Measurements from ENCODE around the gene USH1G.

The USH1G gene

GRCh38 chr17:74962622-74963394 is 39.8 kb upstream of the USH1G start:
- ChIA-PET POLR2A (interaction anchor here (0.7 to 2.9 kb wide), 7 partner anchors 8 to 147 kb away, joined by 3 to 66 read pairs (median 7); partner anchors contain the start of genes ARMC7, HID1 and MRPL58), CTCF (interaction anchor here (0.6 to 4.0 kb wide), 20 partner anchors 10 to 229 kb away, joined by 3 to 60 read pairs (median 5); partner anchors contain the start of genes HID1, MRPL58, OTOP2 and USH1G)
- no peak for DNase-seq (ENCODE audit: extremely low spot score)
- TF ChIP-seq FOXM1 (IDR thresholded peaks at IDR 0.05; ENCODE audit: borderline replicate concordance) (no peak), FOXA1 (IDR thresholded peaks at IDR 0.05) (no peak), TARDBP (IDR thresholded peaks at IDR 0.05) (no peak), FOXK2 (IDR thresholded peaks at IDR 0.05) (no peak), L3MBTL2 (conservative IDR thresholded peaks at IDR 0.05) (no peak), ZNF384 (IDR thresholded peaks at IDR 0.05) (no peak), CTBP1 (IDR thresholded peaks at IDR 0.05; ENCODE audit: borderline replicate concordance) (no peak), HDGF (IDR thresholded peaks at IDR 0.05; ENCODE audit: borderline replicate concordance) (no peak), BHLHE40 (IDR thresholded peaks at IDR 0.05; ENCODE audit: borderline replicate concordance) (no peak), SP1 (IDR thresholded peaks at IDR 0.05) (no peak), LEF1 (IDR thresholded peaks at IDR 0.05; ENCODE audit: borderline replicate concordance) (no peak)

GRCh38 chr17:74961657-74962350 is 38.7 kb upstream of the USH1G start:
- DNase-seq (ENCODE audit: extremely low spot score) = peak; percentile 90
- ChIA-PET CTCF (interaction anchor here (0.6 to 4.0 kb wide), 34 partner anchors 9 to 309 kb away, joined by 3 to 60 read pairs (median 6); partner anchors contain the start of genes CDR2L, FDXR, HID1 and MIF4GD), POLR2A (interaction anchor here (0.7 to 2.9 kb wide), 11 partner anchors 9 to 148 kb away, joined by 3 to 66 read pairs (median 7); partner anchors contain the start of genes ARMC7, CDR2L, FDXR and HID1)
- no peak for TF ChIP-seq SP1 (IDR thresholded peaks at IDR 0.05)
- 0 out of 2 replicates have a peak, but pooled peaks have one; percentile 66 for TF ChIP-seq HDGF (IDR thresholded peaks at IDR 0.05; ENCODE audit: borderline replicate concordance)

GRCh38 chr17:74960570-74961342 is 37.7 kb upstream of the USH1G start:
- POLR2A ChIA-PET = interaction anchor here (0.6 to 2.9 kb wide), 13 partner anchors 22 to 242 kb away, joined by 3 to 66 read pairs (median 4); partner anchors contain the start of genes ARMC7, CDR2L, FDXR and MRPL58
- CTCF ChIA-PET = interaction anchor here (0.6 to 4.0 kb wide), 47 partner anchors 9 to 329 kb away, joined by 3 to 60 read pairs (median 5); partner anchors contain the start of genes CDR2L, FDXR, HID1 and MIF4GD
- DNase-seq (ENCODE audit: extremely low spot score) = peak; percentile 83
- TF ChIP-seq L3MBTL2 (conservative IDR thresholded peaks at IDR 0.05) (peak; percentile 95), SP1 (IDR thresholded peaks at IDR 0.05) (no peak), LEF1 (IDR thresholded peaks at IDR 0.05; ENCODE audit: borderline replicate concordance) (no peak), PKNOX1 (IDR thresholded peaks at IDR 0.05) (no peak), CTBP1 (IDR thresholded peaks at IDR 0.05; ENCODE audit: borderline replicate concordance) (peak; percentile 45; the same call in 1 of the 2 replicates), HDGF (IDR thresholded peaks at IDR 0.05; ENCODE audit: borderline replicate concordance) (no peak)

- ChIA-PET CTCF (interaction anchor here (0.6 to 4.0 kb wide), 32 partner anchors 9 to 329 kb away, joined by 3 to 60 read pairs (median 6); partner anchors contain the start of genes FDXR, HID1, MIF4GD and MRPL58), POLR2A (interaction anchor here (0.6 to 2.9 kb wide), 11 partner anchors 28 to 243 kb away, joined by 3 to 66 read pairs (median 7); partner anchors contain the start of genes ARMC7, CDR2L, FDXR and MRPL58)
- DNase-seq (ENCODE audit: extremely low spot score) = no peak
- TF ChIP-seq L3MBTL2 (conservative IDR thresholded peaks at IDR 0.05) = no peak
- TF ChIP-seq BHLHE40 (IDR thresholded peaks at IDR 0.05; ENCODE audit: borderline replicate concordance) = no peak
- TF ChIP-seq FOXA1 (IDR thresholded peaks at IDR 0.05) = no peak
- TF ChIP-seq FOXK2 (IDR thresholded peaks at IDR 0.05) = no peak
- TF ChIP-seq ZNF384 (IDR thresholded peaks at IDR 0.05) = no peak
- TF ChIP-seq LEF1 (IDR thresholded peaks at IDR 0.05; ENCODE audit: borderline replicate concordance) = no peak
- TF ChIP-seq NFRKB (IDR thresholded peaks at IDR 0.05) = no peak
- no peak for TF ChIP-seq TARDBP (IDR thresholded peaks at IDR 0.05)
- no peak for TF ChIP-seq SP1 (IDR thresholded peaks at IDR 0.05)
- TF ChIP-seq SUZ12 (IDR thresholded peaks at IDR 0.05) = no peak
- TF ChIP-seq HDGF (IDR thresholded peaks at IDR 0.05; ENCODE audit: borderline replicate concordance) = no peak
- no peak for TF ChIP-seq PKNOX1 (IDR thresholded peaks at IDR 0.05)
- TF ChIP-seq ARNT (IDR thresholded peaks at IDR 0.05) = no peak
These were observed 36.9 kb upstream of the USH1G start for GRCh38 chr17:74959826-74960515.

- CTCF ChIA-PET = interaction anchor here (0.6 to 3.6 kb wide), 21 partner anchors 10 to 178 kb away, joined by 3 to 25 read pairs (median 5); partner anchors contain the start of genes FDXR, HID1, OTOP2 and USH1G
- POLR2A ChIA-PET = interaction anchor here (1.1 to 2.6 kb wide), 2 partner anchors 54 to 85 kb away, joined by 4 to 12 read pairs; partner anchors contain the start of genes FDXR and MRPL58
- TF ChIP-seq CTBP1 (IDR thresholded peaks at IDR 0.05; ENCODE audit: borderline replicate concordance) = no peak
- TF ChIP-seq ELF4 (IDR thresholded peaks at IDR 0.05) = no peak
- TF ChIP-seq LEF1 (IDR thresholded peaks at IDR 0.05; ENCODE audit: borderline replicate concordance) = no peak
- no peak for TF ChIP-seq HDGF (IDR thresholded peaks at IDR 0.05; ENCODE audit: borderline replicate concordance)
- TF ChIP-seq ARNT (IDR thresholded peaks at IDR 0.05) = no peak
- no peak for TF ChIP-seq FOXA1 (IDR thresholded peaks at IDR 0.05)
- no peak for TF ChIP-seq ZNF384 (IDR thresholded peaks at IDR 0.05)
- no peak for TF ChIP-seq PKNOX1 (IDR thresholded peaks at IDR 0.05)
- TF ChIP-seq FOXK2 (IDR thresholded peaks at IDR 0.05) = no peak
- DNase-seq (ENCODE audit: extremely low spot score) = peak; percentile 88
These were observed 35.1 kb upstream of the USH1G start for GRCh38 chr17:74957935-74958740.
